HG02973 (cell line): ENCODE results near the gene TERT.

ENCODE experiments used
- ATAC-seq: cut with Tn5 transposase; IDR thresholded peaks from one replicate; pipeline ENCODE4 v1.9.1; 2021; ENCODE audit warnings: moderate library complexity; ENCODE audit not compliant: unreplicated experiment

Gene TERT

DNA sequence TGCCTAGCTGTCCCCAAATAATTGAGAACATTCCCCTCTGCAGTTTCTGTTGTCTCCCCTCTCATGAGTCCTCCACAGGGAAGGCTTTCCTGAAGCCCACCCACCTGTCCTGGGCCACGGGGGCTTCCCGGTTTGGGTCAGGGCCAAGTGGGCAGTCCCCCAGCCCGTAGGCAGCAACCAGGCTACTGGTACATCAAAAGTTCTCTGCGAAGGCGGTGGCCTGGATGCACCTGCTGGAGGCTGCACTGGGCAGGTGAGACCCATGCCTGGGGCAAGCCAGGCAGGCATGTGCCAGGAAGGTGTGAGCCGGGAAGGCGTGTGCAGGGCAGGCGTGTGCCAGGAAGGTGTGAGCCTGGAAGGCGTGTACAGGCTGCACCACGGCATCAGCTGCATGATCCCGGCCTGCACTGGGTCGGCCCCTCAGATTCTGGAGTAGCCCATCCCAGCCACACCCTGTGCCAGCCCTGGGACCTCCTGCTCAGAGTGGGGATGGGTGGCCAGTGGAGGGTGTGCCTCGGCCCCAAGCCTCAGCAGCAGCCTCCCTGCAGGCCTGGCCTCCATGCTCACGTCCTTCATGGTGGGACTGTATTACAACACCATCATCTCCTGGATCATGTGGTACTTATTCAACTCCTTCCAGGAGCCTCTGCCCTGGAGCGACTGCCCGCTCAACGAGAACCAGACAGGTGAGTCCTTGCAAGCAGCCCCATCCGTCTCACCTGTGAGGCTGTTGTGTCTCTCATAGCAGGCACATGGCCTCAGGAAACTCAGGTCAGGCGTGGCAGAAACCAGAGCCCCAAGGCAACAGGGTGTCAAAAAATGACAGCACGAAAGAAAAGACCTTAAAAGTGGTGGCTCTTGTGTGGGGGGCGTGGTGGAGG lies 84.7 kb downstream of the TERT start:
- ATAC-seq: no peak

GRCh38 chr5:1209489-1209852 lies 85.4 kb downstream of the TERT start:
- no peak for ATAC-seq

DNA sequence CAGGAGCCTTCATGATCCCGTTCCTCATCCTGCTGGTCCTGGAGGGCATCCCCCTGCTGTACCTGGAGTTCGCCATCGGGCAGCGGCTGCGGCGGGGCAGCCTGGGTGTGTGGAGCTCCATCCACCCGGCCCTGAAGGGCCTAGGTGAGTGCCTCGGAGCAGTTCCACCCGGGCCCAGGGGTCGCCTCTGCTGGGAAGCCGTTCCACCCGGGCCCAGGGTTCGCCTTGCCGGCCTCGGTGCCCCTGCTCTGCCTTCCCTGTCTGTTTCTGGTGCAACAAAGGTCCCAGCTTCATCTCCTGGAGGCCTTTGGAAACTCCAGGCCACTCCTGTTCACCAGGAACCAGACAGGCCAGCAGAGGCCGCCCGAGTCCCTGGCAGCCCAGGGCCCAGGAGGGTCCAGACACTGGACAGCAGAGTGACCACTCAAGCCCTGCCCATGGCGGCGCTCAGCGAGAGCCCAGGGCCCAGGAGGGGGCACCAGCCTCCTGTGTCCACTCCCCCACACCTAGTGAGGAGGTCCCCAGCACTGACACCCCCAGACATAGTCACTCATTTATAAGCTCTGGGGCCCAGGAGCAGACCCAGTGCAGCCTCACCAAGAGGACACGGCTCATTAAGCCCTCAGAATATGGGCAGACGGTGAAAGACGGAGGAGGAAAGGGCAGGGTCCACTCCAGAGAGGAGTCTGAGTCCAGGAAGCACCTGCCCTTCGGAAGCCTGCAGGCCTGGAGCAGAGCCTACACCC lies 86.0 kb downstream of the TERT start:
- ATAC-seq: no peak

DNA sequence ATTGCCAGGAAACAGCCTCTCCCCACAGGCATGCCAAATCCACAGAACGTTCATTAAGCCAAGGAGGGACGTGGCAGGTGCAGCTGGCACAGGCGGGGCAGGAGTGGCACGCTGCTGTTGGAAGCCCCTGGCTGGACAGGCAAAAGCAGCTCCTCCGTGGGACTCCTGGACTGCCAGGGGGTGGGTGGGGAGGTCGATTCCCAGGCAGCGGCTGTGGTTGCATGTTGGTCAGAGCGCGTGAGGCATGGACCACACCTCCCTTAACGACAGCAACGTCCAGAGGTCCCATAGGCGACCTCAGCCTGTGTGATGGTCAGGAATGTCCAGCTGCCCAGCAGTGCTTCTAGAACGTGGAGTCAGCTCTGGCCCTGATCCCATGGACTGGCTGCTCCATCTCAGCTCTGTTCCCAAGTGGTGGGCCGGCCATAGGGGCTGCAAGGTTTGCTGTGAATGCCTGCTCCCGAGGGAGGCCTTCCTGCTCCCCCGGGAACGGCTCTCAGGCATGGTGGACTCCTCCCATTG lies 86.6 kb downstream of the TERT start:
- ATAC-seq: no peak

GRCh38 chr5:1207555-1207954 lies 87.3 kb downstream of the TERT start:
- ATAC-seq: no peak

DNA sequence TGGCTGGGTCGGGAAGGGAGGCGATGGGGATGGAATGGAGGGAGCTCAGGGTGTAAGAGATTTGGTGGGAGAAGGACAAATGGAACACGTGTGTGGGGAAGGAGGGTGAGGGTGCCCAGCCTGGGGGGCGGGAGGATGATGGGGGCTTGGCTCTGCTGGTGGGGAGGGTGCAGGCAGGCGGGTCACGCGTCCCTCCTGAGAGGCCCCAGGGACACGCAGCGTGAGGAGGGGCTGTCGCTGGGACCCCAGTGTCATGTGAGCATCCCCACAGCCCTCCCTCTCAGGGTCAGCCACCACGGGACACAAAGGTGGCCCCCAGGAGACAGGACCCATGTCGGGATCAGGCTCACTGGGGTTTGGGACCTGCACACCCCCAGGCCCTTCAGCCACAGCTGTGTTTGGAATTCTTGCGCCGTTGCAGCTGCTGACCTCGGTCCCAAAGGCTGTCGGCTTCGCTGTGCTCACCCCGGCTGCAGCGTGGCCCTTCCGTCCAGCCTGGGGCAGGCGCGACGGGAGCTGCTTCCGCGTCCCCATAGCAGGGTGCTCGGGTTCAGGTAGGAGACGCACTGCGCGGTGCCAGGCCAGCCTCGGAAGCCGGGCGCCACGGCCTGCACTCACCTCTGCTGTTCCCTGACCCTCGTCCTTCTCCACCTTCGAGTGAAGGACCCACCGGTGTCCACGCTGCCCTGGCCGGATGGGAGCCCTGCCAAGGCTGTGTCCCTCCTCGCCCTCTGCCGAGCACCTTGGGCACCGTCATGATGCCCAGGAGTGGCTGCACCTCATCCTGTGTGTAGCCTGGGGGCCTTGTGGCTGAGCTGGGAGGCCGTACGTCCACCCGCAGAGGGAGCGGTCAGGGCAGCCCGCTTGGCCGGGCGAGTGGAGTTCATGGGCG lies 88.1 kb downstream of the TERT start:
- ATAC-seq: no peak

GRCh38 chr5:1205255-1206180 lies 89.3 kb downstream of the TERT start:
- ATAC-seq: no peak

- ATAC-seq: no peak
Measured at GRCh38 chr5:1204693-1205242, 90.1 kb downstream of the TERT start.

- no peak for ATAC-seq
Measured at GRCh38 chr5:1203968-1204692, 90.7 kb downstream of the TERT start.

GRCh38 chr5:1203311-1203967 lies 91.4 kb downstream of the TERT start:
- no peak for ATAC-seq
